T-helper 1 cell treated with Interleukin-12 subunit alpha and Interleukin-12 subunit beta and Interleukin-4 antibody, amounts not matched to agents 30 μg/mL and 1 μg/mL, for 36 hours (primary cell): ENCODE results near the gene ICOSLG.

Experiments used
- H3K27ac Mint-ChIP-seq: one replicate; pipeline ENCODE4 v1.8.0; 2021; ENCODE audit warnings: mild to moderate bottlenecking, mixed read lengths
- H3K27me3 Mint-ChIP-seq: one replicate; pipeline ENCODE4 v1.8.0; 2021; ENCODE audit warnings: low read depth, mixed read lengths
- H3K36me3 Mint-ChIP-seq: one replicate; pipeline ENCODE4 v1.8.0; 2021; ENCODE audit warnings: low read depth, mixed read lengths
- H3K4me1 Mint-ChIP-seq: one replicate; pipeline ENCODE4 v1.8.0; 2021; ENCODE audit warnings: low read depth, mixed read lengths
- H3K4me3 Mint-ChIP-seq: one replicate; pipeline ENCODE4 v1.8.0; 2021; ENCODE audit warnings: mild to moderate bottlenecking, moderate library complexity, mixed read lengths
- H3K9me3 Mint-ChIP-seq: one replicate; pipeline ENCODE4 v1.8.0; 2021; ENCODE audit warnings: mixed read lengths

Gene ICOSLG

DNA sequence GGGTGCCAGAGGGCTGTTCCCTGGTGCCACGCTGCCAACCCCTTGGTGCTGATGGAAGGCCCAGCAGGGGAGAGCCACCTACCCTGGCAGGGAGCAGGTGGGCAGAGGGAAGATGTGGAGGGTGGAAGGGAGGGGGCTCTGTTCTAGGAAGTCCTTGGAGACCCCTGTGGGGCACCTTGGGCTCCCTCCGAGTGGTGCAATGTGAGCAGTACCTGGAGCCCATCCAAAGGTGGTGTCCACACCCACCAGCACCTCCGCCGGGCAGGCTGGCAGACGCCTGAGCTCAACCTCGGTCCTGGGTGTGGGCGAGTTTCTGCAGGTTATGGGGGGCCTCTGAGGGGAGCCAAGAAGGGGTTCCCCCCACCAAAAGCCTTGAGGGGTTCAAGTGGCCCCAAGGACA lies 32.3 kb upstream of the ICOSLG start:
- Mint-ChIP-seq H3K27me3 (peaks cover 26% of the 10 kb centered on the region), H3K9me3 (no peaks in the 10 kb centered on the region), H3K36me3 (no peaks in the 10 kb centered on the region), H3K27ac (no peak overlapping the region), H3K4me1 (no peaks in the 10 kb centered on the region), H3K4me3 (no peak overlapping the region)

DNA sequence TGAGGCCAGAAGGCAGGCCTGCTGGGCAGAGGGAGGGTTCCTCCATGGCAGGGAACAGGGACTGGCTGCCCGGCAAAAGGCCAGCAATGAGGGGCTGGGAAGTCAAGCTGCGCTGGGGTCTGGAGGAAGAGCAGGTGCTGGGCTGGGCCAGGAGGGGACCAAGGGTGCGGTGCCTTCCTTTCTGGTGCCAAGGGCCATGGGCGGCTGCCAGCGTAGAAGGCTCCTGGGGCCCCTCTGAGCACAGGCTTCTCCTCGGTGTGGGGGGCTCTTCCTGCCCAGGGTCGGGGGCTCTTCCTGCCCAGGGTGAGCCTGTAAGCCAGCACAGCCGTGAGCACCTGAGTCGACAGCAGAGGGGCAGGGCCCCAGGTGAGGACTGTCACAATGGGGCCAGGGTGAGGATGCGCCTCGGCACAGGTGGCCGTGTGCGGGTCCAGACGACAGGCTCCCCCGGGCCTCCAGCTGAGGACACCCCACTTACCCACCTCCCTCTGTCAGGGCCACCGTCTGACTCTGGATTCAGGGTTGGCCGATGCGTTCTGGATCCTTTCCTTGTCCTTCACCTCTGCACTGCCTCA lies 31.6 kb upstream of the ICOSLG start:
- H3K4me3 Mint-ChIP-seq: no peak overlapping the region
- no peak overlapping the region for H3K27ac Mint-ChIP-seq
- H3K36me3 Mint-ChIP-seq: no peaks in the 10 kb centered on the region
- peaks cover 26% of the 10 kb centered on the region for H3K27me3 Mint-ChIP-seq
- H3K4me1 Mint-ChIP-seq: no peaks in the 10 kb centered on the region
- H3K9me3 Mint-ChIP-seq: no peaks in the 10 kb centered on the region

DNA sequence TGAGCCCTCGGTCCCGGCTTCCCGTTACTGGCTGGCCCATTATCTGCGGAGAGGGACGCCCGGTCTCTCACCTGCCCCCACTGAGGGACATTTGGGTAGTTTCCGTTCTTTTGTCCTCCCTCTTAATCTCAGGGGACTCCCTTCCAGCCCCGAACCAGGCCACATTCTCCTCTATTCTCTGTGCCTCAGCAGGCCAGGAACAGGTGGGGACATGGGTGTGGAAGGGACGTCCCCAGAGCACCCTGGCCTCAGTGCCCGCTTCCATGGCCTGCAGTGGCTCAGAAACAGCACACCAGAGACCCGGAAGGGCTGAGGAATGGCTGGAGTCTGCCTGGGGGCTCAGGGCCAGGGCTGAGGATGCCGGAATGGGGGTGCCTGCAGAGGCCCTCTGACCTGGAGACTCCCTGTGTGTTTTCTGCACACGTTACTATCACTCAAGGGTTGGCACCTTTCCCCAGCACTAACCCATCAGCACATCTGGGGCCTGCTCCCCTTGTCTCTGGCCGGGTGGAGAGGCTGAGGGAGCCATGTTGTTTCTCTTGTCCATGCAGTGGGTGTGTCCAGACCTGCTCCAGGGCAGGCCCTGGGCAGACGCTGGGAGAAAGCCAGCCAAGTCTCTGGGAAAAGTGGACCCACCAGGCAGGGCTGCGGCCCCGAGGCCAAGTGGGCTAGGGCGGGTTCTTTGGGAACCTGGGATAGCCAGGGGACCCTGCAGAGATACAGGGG lies 31.0 kb upstream of the ICOSLG start:
- no peak overlapping the region for H3K4me3 Mint-ChIP-seq
- H3K27ac Mint-ChIP-seq: no peak overlapping the region
- no peaks in the 10 kb centered on the region for H3K9me3 Mint-ChIP-seq
- no peaks in the 10 kb centered on the region for H3K4me1 Mint-ChIP-seq
- no peaks in the 10 kb centered on the region for H3K36me3 Mint-ChIP-seq
- peaks cover 26% of the 10 kb centered on the region for H3K27me3 Mint-ChIP-seq

DNA sequence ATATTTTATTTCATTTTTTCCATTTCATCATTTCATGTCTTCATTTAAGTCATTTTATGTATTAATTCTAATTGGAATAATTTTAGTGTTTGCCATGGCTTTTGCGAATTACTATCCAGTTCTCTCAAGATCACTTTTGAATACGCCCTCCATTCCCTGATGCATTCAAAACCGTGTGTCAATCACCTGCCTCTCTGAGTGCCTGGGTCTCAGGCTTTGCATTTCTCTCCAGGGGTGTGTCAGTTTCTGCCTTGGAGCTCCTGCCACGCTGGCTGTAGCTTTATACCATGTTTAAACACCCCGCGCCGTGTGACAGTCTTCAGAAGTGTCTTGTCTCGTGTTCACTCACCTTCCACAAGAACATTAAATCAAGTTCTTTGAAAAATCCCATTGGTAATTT lies 28.3 kb upstream of the ICOSLG start:
- peaks cover 10% of the 10 kb centered on the region for H3K27me3 Mint-ChIP-seq
- no peak overlapping the region for H3K4me3 Mint-ChIP-seq
- H3K36me3 Mint-ChIP-seq: no peaks in the 10 kb centered on the region
- no peaks in the 10 kb centered on the region for H3K4me1 Mint-ChIP-seq
- no peaks in the 10 kb centered on the region for H3K9me3 Mint-ChIP-seq
- no peak overlapping the region for H3K27ac Mint-ChIP-seq

DNA sequence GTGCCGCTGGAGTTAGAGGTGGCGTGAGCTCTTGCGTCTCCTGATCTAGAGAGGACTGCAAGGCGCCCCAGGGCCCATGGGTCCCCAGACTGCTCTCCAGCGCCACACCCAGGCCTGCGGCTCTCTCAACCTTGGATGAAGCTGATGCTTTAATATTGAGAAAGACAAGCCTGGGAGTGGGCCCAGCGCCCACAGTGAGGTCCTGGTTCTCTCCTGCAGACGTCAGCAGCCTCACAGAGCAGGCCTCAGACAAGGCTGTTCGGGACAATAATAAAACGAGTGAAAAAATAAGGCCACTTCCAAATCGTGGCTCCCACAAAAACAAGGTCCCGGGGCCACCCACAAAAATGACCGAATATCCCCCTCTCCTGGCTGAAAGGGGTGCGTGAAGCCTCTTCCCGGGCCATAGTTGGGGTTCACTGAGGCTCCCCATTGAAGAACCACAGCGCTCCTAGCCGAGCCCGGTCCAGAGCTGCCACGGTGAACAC lies 27.0 kb upstream of the ICOSLG start:
- H3K4me1 Mint-ChIP-seq: no peaks in the 10 kb centered on the region
- peaks cover 7% of the 10 kb centered on the region for H3K27me3 Mint-ChIP-seq
- no peaks in the 10 kb centered on the region for H3K9me3 Mint-ChIP-seq
- H3K4me3 Mint-ChIP-seq: no peak overlapping the region
- no peaks in the 10 kb centered on the region for H3K36me3 Mint-ChIP-seq
- no peak overlapping the region for H3K27ac Mint-ChIP-seq

DNA sequence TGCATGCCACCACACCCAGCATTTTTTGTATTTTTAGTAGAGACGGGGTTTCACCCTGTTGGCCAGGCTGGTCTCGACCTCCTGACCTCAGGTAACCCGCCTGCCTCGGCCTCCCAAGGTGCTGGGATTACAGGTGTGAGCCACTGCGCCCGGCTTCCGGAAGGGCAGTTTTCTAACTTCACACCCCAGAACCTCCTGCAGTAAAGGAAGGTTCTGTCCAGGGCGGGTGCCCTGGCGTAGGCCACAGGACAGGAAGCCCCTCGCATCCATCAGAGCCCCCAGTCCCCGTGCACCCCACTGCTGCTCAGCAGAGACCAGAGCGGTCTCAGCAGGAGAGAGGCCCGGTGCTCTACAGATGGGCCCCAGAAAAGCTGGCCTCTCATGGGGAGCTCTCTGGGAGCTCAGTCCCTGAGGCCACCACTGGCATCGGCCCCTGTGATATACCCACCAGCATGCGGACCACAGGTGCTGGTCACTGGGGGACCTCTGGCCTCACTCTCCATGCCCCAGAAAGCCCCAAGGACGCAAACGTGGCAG lies 25.1 kb upstream of the ICOSLG start:
- Mint-ChIP-seq H3K27ac (no peak overlapping the region), H3K27me3 (peaks cover 7% of the 10 kb centered on the region), H3K36me3 (no peaks in the 10 kb centered on the region), H3K9me3 (no peaks in the 10 kb centered on the region), H3K4me3 (no peak overlapping the region), H3K4me1 (no peaks in the 10 kb centered on the region)

DNA sequence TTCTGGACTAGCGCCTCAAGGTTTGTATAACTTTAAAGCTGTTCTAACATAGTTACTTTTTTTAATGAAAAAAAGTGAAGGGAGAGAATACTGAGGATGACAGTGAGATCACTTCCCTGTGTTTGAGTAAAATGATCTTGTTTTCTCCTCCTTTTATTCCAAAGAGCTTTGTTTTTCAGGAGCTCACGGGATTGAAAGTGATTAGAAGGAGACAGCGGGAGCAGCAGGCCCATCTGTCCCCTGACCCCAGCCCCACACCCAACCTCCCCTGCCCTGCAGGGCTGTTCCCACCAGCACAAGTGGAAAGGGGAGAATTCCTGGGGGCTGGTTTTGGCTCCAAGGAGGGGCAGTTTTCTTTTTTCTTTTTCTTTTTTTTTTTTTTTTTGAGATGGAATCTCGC lies 23.0 kb upstream of the ICOSLG start:
- Mint-ChIP-seq H3K27ac (no peak overlapping the region), H3K9me3 (no peaks in the 10 kb centered on the region), H3K4me1 (no peaks in the 10 kb centered on the region), H3K36me3 (no peaks in the 10 kb centered on the region), H3K27me3 (peaks cover 14% of the 10 kb centered on the region), H3K4me3 (no peak overlapping the region)

DNA sequence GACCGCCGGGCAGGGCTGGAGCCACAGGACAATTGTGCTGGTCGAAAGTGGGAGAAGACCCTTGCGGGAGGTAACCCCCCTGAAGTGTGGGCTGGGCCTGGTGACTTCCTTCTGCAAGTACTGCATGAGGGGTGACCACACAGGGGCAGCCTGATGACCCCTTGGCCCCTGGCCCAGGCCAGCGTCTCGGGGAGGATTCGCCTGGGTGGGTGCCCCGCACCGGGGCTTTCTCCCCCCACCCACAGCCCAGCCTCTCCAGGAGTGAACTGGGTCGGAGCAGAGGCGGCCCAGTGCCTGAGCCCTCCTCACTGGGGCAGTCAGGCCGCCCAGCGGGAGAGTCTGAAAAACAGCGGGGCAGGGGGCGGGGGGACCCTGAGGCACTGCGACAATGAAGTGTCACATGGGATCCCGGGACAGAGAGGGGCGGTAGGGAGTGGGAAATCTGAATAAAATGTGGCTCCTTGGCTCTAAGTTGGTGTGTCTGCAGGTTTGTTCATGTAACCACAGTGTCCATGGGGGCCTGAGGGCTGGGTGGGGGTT lies 22.5 kb upstream of the ICOSLG start:
- Mint-ChIP-seq H3K27ac (no peak overlapping the region), H3K27me3 (peaks cover 16% of the 10 kb centered on the region), H3K4me1 (no peaks in the 10 kb centered on the region), H3K4me3 (no peak overlapping the region), H3K9me3 (no peaks in the 10 kb centered on the region), H3K36me3 (no peaks in the 10 kb centered on the region)

DNA sequence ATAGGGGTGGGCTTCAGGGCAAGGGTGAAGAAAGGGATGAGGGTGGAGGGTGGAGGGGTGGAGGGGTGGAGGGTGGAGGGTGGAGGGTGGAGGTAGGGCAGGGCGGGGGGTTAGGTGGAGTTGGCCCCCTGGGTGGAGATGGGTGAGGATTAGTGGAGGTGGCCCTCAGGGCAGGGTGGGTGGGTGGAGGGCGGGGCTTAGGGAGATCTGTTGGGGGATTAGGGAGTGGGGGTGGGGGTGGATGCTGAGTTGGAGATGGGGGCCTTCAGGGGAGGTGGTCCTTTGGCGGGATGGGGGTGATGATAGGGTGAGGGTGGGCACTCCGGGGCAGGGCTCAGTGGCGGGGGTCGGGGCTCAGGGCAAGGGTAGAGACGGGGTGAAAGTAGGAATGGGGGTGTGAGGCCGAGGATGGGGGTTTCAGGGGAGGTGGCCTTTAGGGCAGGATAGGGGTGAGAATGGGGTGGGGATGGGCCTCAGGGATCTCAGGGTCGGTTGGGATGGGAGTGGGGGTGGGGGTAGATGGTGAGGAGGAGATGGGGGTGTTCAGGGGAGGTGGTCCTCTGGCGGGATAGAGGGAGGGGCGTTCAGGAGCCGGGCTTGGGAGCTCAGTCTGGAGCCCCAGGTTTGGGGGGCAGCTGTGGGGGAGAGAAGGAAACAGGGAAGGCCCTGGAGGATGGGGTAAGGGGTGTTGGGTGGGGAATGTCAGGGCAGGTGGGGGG lies 21.8 kb upstream of the ICOSLG start:
- no peaks in the 10 kb centered on the region for H3K4me1 Mint-ChIP-seq
- H3K9me3 Mint-ChIP-seq: no peaks in the 10 kb centered on the region
- no peak overlapping the region for H3K27ac Mint-ChIP-seq
- H3K36me3 Mint-ChIP-seq: no peaks in the 10 kb centered on the region
- H3K4me3 Mint-ChIP-seq: no peak overlapping the region
- peaks cover 16% of the 10 kb centered on the region for H3K27me3 Mint-ChIP-seq

DNA sequence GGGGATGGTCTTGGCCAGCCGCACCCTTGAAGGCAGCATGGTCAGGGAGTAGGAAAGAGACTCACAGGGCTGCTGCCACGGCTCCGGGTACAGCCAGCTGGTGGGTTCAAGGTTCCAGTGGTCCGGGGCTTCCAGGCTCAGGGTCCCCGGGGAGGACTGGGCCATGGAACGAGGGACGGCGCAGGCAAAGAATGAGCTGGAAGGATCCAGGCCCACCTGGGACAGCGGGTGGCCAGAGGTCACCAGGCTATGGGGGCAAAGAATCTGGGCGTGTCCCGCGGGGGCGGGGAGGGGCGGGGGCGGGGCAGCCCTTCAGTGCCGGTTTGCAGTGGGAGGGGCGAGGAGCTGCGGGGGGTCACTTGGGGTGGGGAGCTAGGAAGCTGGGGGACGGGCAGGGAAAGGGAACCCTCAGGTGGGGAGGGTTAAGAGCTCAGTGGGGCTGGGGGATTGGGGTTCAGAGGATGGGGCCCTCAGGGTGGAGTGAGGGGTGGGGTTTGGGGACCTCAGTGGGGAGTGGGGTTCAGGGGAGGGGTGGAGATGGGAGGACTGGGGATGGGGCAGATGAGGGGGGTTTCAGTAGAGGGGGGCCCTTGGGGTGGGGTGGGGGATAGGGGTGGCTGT lies 21.0 kb upstream of the ICOSLG start, which contains the start of gene DNMT3L:
DNMT3L (minus strand) TSS at position 223 of the 621 bp plus-strand sequence. CDS start 638 bp downstream, outside the sequence.
- no peak within 1 kb of the TSS for H3K4me3 Mint-ChIP-seq
- H3K27ac Mint-ChIP-seq: no peak within 1 kb of the TSS
- no peaks in the 10 kb centered on the region for H3K36me3 Mint-ChIP-seq
- H3K27me3 Mint-ChIP-seq: peaks cover 16% of the 10 kb centered on the region
- no peaks in the 10 kb centered on the region for H3K9me3 Mint-ChIP-seq
- H3K4me1 Mint-ChIP-seq: no peaks in the 10 kb centered on the region

DNA sequence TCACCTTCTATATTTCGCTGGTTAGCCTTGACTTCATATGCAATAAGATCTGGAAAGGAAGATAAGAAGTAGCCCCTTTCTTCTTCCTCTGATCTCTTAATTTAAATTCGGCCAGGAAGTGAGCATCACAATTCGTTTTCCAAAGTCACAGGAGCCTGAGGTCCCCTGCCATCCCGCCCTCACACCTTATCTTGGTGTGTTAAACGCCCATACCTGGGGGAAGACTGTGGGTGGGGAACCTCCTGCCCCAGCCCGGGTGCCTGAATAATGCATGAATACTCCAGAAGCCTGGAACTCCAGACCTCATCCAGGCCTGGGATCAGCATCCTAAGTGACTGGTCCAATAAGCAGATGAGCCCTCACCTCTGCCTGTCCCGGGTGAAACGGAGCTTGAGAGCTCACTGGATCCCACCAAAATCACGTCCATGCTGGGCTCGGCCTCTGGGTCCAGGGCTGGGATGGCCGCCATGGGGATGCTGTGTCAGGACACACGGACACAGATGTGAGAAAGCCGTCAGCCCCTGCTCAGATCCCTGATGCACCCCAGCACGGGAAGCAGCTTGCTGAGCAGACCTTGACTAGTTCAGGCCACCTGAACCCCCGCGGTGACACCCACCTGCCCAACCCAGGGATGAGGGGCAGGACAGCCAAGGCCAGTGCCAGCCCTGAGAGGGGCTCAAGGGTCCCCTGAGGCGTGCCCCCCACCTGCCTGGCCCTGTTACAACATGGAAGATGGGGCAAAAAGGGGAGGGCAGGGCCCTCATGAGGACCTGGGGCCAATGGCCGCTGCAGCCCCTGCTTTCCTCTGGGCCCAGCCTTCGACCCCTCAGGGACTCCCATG lies 20.3 kb upstream of the ICOSLG start:
- H3K27ac Mint-ChIP-seq: no peak overlapping the region
- no peak overlapping the region for H3K4me3 Mint-ChIP-seq
- H3K36me3 Mint-ChIP-seq: no peaks in the 10 kb centered on the region
- H3K4me1 Mint-ChIP-seq: no peaks in the 10 kb centered on the region
- H3K9me3 Mint-ChIP-seq: no peaks in the 10 kb centered on the region
- H3K27me3 Mint-ChIP-seq: peaks cover 16% of the 10 kb centered on the region

DNA sequence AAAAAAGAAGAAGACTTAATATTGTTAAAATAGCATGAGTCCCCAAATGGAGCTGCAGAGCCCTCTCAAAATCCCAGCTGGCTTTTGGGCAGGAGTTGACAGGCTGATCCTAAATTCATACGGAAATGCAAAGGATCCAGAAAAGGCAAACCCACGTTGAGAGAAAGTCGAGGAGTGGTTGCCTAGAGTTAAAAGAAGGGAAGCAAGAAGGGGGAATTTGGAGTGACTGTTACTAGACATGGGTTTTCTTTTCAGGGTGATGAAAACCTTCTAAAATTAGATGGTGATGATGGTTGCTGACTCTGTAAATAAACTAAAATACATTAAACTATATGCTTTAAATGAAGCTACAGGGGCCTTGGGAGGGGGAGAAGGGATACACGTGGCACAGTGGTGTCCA lies 19.3 kb upstream of the ICOSLG start:
- Mint-ChIP-seq H3K4me1 (no peaks in the 10 kb centered on the region), H3K27me3 (peaks cover 16% of the 10 kb centered on the region), H3K36me3 (no peaks in the 10 kb centered on the region), H3K9me3 (no peaks in the 10 kb centered on the region), H3K4me3 (no peak overlapping the region), H3K27ac (no peak overlapping the region)

DNA sequence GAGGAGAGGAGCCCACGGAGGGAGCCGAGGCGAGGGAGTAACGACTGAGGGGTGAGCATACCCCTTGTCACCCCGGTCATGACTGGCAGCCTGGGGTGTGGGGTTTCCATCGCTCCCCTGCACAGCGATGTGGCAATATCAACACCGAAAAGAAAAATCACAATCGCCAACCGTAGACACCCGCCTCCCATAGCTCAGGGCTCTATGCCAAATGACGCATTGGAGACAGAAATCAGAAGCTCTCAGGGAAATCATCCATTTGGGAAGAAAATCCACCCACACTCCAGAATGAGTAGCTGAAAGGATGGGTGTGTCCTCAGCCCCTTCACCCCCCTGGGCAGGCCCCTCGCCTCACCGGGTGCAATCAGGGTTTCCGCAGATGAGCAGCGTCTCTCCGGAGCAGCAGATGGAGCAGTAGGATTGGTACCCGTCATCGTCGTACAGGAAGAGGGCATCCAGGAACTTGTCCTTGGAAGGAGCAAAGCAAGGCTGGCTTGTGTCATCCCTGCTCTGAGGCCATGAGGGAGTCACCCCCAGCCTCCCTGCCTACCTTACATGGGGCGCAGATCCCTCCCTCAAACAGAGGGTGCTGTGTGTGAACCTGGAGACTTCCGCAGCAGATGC lies 18.5 kb upstream of the ICOSLG start:
- Mint-ChIP-seq H3K27ac (no peak overlapping the region), H3K4me1 (no peaks in the 10 kb centered on the region), H3K9me3 (no peaks in the 10 kb centered on the region), H3K36me3 (no peaks in the 10 kb centered on the region), H3K4me3 (no peak overlapping the region), H3K27me3 (peaks cover 16% of the 10 kb centered on the region)
